HG02623 (cell line): ENCODE data around the gene FHIT.
"Not testable (repeated sequence)": the region's sequence is repeated elsewhere in the genome, so short reads cannot be mapped to it uniquely, and the experiment has no call there.

Experiments
- ATAC-seq: cut with Tn5 transposase; IDR thresholded peaks from one replicate; pipeline ENCODE4 v1.9.1; 2021; ENCODE audit warnings: moderate library complexity; ENCODE audit not compliant: unreplicated experiment

FHIT gene

DNA sequence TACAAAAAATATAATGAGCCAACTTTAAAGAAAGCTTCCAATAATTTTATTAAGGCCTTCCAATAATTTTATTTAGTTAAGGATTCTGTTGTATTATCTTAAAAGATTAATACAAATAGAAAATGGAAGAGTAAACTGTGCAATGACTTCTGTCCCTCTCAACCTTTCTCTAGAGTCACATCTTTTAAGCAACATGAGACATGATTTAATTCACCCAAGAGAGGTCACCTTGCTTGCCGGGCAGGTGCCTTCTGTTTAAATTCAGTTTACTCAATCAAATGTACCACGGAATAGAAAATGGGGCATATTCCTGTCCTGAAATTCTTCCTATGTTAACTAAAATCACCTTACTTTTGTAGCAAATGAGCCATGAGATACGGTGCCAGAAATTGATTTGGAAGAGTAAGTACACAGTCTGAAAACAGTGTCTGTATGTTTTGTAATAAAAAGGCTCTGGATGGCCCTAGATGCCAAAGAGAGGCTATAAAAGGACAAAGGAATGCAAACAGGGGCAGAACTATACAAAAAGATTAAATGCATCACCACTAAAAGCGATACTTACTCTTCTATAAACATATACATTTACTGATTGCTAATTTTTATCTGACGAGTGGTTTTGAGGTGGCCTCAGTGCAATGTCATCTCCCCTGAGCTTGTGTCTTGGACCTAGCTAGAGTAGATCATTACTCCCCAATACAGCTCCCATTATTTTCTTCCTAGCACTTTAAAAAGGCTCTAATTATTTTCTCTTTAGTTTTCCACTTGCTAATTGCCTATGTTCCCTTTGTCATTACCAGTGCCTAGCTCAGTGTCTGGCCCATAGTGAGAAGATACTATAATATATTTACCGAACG, 134.0 kb downstream of the FHIT start:
- ATAC-seq: no peak

DNA sequence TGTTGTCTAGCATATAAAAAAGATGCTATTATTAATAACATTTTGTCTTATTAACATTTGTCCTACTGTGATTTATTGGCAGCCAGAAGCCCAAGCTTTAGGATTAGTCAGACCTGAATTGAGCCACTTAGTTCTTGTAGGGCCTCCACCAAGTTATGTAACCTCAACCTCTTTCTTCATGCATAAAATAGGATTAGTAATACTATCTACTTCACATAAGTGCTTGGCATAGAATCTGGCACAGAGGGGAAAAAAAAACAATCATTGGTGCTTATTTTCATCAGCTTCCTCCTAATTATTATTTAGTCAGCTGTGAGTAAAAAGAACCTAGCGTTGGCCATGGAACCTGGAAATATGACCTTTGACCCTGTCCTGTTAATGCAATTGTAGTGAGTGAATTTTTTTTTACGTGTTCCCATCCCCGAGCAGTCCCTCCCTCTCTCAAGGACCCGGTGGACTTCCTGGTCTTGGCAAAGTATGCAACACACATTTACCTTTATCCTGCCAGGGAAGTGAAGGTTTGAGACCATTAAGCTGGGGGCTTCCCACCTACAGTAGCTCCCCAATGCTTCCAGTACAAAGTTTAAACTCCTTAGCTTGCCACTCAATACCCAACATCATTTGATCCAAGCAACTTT, 136.8 kb downstream of the FHIT start:
- no peak for ATAC-seq

DNA sequence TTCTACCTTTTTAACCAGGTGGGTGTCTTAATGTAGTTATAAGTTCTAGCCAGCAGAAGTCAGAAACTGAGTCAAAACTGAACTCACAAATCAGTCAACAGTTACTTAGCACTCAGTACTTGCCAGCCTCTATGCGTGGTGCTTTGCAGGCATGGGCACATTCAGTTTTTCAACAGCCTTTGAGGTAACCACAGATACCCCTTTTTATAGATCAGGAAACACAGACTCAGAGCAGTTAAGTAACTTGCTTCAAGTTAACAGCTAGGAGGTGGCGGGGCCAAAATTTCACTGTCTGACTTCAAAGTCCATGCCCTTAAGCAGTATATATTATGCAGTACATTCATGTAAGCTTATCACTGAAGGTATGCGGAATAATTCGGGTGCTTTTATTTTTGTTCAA, 139.4 kb downstream of the FHIT start:
- peak; percentile 72 for ATAC-seq

DNA sequence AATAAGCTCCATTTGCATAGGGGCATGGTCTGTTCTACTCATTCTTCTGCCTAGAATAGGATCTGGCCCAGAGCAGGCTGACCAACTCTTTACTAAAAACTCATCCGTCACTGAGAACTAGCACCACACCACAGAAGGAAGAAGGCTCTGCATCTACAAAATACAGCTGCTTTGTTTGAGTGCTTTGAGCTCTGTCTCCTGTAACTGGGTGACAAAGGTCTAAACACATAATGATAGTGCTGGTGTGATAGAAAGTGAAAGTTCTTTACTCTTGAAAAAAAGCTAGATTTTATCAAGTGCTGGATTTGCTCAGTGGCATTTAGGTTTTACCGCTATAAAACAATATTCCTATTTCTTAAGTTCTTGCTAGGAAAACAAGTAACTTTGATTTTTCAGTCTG, 140.7 kb downstream of the FHIT start:
- no peak for ATAC-seq

DNA sequence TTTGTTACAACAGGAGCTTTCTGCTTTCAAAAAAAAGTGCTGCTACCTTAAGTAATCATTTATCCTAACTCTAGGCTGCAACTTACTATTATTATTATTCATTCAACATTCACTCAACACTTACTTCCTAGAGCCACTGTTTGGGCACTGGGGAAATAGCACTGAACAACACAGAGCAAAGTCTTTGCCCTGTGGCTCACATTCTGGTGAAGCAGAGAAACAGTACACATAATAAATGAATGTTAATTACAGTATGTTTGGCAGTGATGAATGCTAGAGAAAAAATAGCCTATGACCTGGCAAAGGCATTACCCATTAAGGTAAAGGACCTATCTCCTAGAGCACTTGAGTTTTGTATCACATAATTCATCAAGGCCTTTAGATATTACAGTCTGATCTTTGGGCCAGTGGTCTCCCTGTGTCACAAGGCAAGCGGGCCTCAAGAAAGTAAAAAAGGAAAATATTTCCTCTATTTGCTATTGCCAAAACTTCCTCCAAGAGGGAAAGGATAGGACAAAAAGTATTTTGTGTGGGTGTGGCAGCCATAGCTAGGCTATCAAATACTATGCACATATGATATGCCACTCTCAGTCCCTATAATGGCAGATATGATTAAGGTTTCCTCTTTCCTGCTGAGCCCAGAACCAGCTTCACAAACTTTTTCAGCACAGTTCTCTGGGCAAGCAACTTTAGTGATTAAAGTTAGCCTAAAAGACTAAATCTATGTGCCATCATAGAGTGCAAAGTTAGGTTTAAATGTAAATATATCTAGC, 142.8 kb downstream of the FHIT start:
- ATAC-seq: no peak

DNA sequence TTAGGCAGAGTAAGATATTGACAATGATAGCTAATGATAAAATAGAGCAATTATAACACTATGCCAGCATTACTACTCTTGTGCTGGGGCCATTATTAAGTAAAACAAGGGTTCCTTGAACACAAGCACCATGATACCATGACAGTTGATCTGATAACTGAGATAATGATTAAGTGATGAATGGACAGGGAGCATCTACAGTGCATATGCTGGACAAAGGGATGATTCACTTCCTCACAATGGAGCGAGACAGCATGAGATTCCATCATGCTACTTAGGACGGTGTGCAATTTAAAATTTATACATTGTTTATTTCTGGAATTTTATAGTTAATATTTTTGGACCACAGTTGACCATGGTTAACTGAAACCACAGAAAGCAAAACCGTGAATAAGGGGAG, 156.6 kb downstream of the FHIT start:
- ATAC-seq: no peak

DNA sequence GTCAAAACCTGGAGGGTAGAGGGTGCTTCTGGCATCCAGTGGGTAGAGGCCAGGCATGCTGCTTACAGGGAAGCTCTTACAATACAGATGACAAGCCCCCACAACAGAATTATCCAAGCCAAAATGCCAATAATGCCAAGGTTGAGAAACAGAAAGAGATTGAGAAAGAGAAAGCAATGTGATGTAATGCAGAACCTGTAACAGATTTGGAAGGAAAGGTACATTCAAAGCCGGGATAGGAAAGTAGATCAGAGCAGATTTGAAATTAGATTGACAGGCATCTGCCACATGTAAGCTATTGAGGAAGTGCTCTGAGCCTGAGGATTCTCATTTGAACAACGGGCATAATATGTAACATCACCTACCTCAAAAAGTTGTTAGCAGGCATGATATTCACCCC, 157.9 kb downstream of the FHIT start:
- ATAC-seq: no peak

DNA sequence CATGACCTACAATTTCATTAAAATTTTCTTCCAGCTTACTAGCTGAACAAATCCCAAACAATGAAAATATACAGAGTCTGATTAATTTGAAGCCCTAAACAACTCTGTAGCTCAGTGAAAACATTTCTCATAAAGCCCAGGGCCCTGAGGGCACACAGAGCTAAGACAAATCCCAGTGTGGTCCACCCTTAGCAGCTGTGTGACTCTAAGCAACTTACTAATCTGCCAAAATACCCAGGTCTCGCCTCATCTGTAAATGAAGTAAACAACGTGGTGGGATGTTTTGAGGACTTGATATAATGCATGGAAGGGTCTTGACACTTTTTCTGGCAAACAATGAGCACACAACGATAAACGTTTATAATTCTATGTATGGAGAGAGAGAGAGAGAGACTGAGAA, 158.4 kb downstream of the FHIT start:
- no peak for ATAC-seq

DNA sequence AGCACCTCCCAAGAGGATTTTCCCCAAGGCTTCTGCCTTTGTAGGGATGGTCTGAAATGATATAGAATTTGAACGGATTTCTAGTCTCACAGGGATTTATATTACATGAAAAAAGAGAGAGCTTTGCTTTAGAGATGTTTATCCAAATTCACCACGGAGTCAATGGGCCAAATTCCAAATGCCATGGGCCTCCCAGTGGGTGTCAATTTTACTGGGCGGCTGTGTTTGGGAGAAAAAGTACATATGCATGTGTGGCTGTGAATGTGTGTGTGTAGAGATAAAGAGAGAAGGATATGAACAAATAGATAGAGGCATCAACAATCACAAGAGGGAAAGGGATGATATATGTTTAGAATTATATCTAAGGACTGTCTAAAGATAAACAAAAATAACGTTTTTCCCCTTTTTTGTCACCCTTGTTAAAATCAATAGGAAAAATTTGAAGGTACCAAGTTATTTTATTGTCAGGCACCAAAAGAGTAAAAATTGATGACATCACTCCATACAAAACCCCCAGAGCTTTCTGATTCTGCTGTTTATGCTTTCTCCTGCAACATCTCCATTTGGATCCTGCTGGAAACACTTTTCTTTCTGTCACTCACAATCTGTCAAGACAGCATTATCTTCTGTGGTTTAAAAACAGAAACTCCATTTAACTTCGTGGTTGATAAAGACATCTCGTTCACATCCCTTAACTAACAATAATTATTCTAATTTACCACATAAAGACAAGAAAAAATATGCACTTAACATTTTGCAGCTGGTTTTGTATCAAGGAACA, 160.7 kb downstream of the FHIT start:
- ATAC-seq: no peak

DNA sequence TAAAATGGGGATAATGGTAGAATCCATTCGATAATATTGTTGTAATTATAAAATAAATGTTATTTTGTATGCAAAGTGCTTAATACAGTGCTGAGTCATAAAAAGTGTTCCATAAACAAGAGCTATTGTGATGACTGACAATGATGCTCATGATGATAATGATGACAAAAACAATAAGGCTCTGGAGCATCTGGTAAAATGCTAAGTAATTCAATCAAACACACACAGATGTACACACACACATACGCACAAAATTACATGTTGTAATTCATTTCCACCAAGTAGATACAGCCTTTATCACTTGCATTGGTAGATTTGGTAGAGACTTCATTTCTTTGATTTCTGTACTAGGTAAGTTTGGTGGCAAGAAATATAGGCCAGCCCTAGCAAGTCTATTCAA, 163.8 kb downstream of the FHIT start:
- no peak for ATAC-seq

DNA sequence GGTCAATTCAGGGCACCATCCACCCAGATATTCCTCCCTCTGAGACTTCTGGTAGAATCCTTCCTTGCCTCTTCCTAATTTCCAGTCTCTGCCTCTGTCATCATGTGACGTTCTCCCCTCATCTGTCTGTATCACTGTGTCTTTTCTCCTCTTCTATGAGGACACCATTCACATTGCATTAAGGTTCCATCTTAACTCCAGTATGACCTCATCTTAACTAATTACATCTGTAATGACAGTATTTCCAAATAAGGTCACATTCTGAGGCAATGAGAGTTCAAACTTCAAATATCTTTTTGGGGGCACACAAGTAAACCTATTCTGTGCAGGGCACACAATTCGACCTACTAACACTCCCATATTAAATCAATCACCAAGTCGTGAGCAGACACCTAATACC, 169.7 kb downstream of the FHIT start:
- ATAC-seq: no peak

DNA sequence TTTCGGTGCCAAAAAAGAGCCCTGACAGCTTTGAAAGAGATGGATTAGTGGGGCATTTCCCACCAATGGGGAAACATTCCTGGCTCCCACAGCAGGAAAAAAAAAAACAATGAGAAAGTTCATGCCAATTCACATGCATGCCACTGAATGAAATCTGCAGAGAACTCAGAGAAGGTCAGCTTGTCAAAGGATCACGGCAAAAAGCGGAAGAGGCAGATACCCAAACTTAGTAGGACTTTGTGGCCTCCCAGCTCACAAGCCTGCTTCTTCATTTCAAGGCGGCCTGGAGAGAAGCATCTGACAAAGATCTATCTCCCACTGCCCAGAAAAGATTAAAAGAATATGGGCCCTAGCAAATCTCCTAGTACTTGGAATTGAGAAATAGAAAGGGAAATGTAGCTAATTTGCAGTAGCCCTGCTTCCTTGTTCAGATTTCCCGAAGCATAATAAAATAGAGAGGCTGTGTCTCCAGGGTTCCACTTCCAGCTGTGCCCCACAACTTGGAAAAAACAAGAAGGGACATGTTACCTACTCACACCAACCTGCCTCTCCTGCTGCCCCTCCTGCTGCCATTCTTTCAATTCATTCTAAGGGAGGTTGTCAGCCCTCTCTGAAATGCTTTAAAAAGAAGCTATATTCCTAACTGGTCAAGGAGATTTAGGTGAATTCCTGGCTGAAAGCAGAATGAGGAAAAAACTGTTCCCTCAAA, 170.4 kb downstream of the FHIT start:
- ATAC-seq: no peak

DNA sequence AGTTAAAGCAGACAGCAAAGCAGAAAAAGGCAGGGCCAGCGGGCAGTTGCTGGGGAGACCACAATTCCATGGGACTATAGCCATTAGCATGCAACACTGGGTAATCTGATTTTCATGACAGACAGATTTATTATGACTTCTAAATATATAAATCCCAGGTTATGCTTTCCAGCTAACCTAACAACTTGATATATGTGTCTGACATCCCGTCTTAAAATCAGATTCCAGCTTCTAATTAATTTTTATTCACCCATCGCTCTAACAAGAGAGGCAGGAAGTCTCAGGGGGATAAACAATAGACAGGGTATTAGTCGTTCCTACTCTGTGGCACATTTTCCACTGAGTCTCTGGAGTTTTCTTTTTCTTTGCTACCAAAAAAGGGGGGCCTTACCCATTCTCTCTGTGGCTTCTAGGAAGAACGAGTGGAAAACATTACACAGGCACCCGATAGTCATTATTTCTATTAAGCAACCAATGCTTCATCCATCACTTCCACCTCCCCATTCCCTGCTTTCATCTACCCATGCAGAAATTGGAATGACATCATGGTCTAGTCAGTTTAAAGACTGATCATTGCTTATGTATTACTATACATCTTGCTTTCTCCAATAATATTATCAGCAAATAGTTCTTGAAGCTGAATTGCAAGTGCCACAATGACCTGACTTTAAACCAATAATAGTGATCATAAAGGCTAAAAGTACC, 173.1 kb downstream of the FHIT start:
- ATAC-seq: no peak

DNA sequence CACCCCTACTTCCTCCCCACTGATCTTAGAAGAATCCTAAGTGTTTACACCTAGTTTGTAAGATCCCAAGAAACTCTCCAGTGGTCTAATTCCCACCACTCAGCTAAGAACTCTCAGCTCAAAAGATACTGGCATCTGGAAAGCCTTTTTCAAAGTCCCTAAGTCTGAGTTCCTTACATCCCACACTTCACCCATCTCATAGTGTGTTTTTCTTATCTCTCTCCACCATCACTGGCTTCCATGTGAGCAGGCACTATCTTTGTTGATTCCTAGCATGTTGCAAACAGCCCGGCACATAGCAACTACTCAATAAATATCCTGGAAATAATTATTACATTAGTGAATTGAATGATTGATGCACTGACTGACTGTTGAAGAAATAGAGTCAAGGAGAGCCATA, 173.7 kb downstream of the FHIT start:
- ATAC-seq: no peak

DNA sequence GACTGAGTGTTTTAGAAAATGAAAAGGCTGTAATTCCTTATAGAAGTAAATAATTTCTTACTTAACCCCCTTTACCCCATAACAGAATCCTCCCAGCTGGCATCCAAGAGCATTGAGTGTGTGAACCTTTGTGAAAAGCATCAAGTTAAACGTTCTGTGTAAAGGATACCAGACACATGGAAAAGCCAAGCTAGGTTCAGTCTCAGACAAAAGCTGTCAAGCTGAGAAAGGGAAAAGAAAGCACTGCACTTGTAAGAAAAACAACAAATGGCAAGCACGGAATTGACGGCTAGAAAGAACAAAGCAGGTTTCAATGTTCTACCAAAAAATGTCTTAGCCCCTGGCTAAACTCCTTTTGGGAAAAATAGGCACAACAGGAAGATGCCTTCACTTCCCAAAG, 176.5 kb downstream of the FHIT start:
- no peak for ATAC-seq

DNA sequence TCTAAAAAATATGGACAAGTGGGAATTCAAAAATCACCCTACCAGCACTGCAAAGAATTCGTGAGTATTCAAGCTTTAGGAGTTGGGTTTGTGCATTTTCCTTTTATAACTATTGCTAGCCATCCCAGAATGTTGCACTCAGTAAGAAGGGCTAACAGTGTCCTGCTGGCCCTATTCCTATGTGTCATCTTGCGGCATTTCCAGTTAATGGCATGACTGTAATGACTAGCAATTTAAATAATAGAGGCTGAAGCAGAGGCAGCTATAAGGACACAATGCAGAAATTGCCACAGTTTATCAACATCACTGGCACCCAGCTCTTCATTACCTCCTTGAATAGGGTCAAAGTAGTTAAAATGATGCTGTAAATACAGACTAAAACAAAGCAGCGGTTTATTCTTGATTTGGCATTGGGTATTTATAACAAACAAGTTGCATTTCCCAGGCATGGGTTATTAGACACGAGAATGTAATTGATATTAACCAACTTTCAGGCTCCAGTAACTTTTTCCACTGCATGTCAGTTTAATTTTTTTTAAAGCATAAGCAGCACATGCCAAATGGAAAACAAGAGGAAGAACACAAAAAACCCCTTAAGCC, 177.6 kb downstream of the FHIT start:
- no peak for ATAC-seq

DNA sequence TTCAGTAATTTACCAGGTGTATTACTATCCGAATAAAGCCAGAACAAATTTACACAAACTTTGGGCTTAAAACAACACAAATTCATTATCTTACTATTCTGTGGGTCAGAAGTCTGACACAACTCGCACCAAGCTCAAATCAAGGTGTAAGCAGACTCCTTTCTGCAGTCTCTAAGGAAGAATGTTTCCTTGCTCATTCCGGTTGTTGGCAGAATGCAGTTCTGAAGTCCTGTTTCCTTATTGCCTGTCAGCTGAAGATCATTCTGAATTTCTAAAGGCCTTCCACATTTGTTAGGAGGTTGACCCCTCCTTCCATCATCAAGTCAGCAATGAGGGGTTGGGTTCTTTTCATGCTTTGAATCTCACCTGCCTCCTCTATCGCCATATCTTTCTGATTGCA, 183.2 kb downstream of the FHIT start:
- no peak for ATAC-seq

DNA sequence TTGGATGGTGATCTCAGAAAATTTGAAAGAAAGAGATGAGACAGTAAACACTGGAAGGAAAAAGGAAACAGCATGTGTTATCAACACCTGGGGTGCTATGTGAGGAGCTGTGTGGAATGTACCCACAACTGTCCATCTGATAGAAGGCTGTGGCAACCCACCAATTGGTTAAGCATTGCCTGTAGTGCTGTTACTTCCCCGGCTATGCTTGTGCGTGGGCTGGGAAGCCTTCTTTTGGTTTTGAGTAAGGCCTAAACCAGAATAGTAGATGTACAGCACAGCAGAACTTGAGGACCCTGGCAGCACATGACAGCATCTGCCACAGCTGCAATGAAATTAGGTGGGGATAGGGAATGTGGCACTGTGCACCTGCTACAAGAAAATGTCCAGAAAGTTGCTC, 184.5 kb downstream of the FHIT start:
- no peak for ATAC-seq

DNA sequence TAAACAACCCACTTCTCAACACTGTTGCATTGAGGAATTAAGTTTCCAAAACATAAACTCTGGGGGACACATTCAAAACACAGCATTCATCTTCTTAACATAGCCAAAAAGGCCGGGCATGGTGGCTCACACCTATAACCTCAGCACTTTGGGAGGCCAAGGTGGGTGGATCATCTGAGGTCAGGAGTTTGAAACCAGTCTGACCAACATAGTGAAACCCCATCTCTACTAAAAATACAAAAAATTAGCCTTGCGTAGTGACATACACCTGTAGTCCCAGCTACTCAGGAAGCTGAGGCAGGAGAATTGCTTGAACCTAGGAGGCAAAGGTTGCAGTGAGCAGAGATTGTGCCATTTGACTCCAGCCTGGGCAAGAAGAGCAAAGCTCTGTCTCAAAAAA, 185.0 kb downstream of the FHIT start:
- ATAC-seq: not testable (repeated sequence)
